HG02943 (cell line): ENCODE results near the gene CARF.

Experiments
- ATAC-seq: cut with Tn5 transposase; IDR thresholded peaks from one replicate; pipeline ENCODE4 v1.9.1; 2021; ENCODE audit warnings: mild to moderate bottlenecking, low read depth, moderate library complexity; ENCODE audit not compliant: unreplicated experiment

The CARF gene

GRCh38 chr2:203014456-203015199 is 102.6 kb downstream of the CARF start, which contains the start of gene NBEAL1:
Gene NBEAL1, plus strand, starts transcription at chr2:203014875. Its CDS starts 1,510 bp downstream, at chr2:203016385.
- peak; percentile 92 for ATAC-seq

GRCh38 chr2:203016716-203017115 is 104.6 kb downstream of the CARF start:
- no peak for ATAC-seq

- no peak for ATAC-seq
These were observed 106.1 kb downstream of the CARF start for GRCh38 chr2:203018181-203018580.

DNA sequence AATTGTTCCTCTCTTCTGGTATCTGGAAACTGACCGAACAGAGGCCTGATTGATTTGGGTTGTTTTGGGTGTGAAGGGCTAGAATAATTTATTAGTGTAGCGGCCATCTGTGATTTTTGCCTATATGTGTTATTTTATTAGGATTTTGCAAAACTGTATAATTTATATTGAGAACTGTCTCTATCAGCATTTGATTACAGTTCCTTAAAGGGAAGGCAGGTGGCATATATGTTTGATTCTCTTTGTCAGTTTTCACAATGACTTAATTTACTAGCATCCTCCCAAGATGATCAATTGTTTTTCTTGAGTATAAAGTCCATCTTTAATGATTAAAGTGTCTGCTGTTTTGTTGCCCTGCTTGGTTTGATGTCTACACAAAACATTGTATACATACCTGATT is 107.1 kb downstream of the CARF start:
- no peak for ATAC-seq

DNA sequence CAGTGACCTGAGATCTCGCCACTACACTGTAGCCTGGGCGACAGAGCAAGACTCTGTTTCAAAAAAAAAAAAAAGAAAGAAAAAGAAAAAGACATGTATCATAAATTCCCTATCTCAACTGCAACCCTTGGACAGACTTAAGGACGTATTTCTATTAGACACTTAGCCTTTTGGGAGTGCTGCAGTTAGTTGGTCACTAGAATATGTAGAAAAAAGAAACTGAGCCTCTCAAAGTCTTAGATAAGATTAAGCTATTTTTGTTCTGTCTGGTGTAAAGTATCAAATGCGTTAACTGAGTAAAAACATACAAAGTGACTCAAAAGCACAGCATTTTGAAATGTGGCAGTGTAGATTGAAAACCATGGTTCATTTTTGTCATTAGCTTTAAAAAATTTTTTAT is 109.9 kb downstream of the CARF start:
- ATAC-seq, result no peak

GRCh38 chr2:203022751-203023150 is 110.7 kb downstream of the CARF start:
- ATAC-seq, result no peak

DNA sequence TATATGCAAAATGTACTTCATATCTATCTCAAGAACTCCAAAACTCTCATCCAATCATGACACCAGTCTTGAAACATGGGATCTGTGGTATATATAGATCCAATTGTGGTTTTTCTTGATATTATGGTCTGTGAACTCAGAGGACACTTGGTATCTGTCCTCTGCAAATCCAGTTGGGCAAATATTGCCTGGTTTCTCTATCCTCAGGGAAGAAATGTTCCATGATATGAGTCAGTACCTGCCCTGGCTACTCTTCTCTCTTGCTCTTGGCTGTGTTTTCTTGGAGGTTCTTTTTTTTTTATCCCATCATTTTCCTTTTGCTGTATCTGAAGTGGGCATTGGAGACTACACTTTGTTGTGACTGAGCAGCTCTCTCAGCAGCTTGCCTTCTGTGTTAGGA is 113.5 kb downstream of the CARF start:
- ATAC-seq, result no peak

GRCh38 chr2:203030545-203030944 is 118.5 kb downstream of the CARF start:
- ATAC-seq, result no peak

DNA sequence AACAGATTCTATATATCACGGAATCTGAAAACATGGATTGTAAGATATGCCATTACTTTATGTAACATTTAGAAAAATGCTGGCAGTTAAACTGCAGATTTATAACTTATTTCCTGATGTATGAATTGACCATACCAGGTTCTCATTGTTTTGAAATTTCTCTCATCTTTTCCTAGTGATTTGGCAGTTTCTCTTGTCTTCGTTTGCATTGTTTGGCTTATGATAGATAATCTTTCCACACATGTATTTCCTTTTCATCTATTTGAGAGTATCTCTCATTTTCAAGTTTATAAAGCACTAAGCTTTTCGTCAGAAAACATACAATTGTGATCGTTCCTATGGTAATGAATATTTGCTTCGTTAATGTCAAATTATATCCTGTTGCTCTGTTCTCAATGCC is 118.9 kb downstream of the CARF start:
- ATAC-seq, result no peak

DNA sequence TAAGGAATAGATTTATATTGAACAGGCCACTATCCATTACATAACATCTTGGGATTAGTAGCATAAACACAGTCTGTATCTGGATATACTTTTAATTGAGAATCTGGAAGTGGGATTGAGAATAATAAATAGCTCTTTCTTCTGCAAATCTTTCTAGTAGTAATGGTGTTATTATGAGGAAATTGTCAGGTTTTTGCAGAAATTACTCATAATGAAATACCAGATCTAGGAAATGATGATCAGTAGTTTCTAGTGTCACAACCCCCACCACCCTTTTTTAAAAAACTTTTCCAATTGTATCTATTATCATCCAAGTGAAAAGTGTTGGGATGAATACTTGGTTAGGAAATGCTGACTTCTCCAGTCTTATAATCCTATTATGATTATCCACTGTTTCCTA is 121.3 kb downstream of the CARF start:
- ATAC-seq, result no peak

- ATAC-seq, result no peak
These were observed 123.9 kb downstream of the CARF start for GRCh38 chr2:203035879-203036470.
